Eye (tissue), 1 donor: Measurements from ENCODE around the gene CRCP.
A peak's percentile ranks its signal among the peaks of the same experiment; 100 is the strongest.
"Not testable (repeated sequence)": the region's sequence is repeated elsewhere in the genome, so short reads cannot be mapped to it uniquely, and the experiment has no call there.

Experiments used
- DNase-seq: peaks from one replicate; pipeline ENCODE4 v3.0.0-alpha.2; 2015

Gene CRCP

GRCh38 chr7:66157060-66157459, 42.4 kb downstream of the CRCP start:
- DNase-seq, result no peak

GRCh38 chr7:66162622-66163021, 48.0 kb downstream of the CRCP start:
- DNase-seq, result no peak

GRCh38 chr7:66163186-66163610, 48.6 kb downstream of the CRCP start:
- DNase-seq, result no peak

GRCh38 chr7:66164356-66164755, 49.7 kb downstream of the CRCP start:
- DNase-seq, result no peak

- peak; percentile 16 for DNase-seq
These were observed 53.2 kb downstream of the CRCP start for GRCh38 chr7:66167773-66168387.

- DNase-seq, result no peak
These were observed 55.0 kb downstream of the CRCP start for GRCh38 chr7:66169616-66170015.

- peak; percentile 24 for DNase-seq
These were observed 55.9 kb downstream of the CRCP start for GRCh38 chr7:66170309-66171231.

GRCh38 chr7:66172536-66173401, 58.1 kb downstream of the CRCP start:
- DNase-seq, result peak; percentile 8

- no peak for DNase-seq
These were observed 59.2 kb downstream of the CRCP start for GRCh38 chr7:66173856-66174255.

- not testable (repeated sequence) for DNase-seq
These were observed 60.4 kb downstream of the CRCP start for GRCh38 chr7:66175006-66175405.

GRCh38 chr7:66176914-66177313, 62.3 kb downstream of the CRCP start:
- no peak for DNase-seq

- DNase-seq, result no peak
These were observed 63.6 kb downstream of the CRCP start for GRCh38 chr7:66178258-66178657.

GRCh38 chr7:66181329-66181728, 66.7 kb downstream of the CRCP start:
- DNase-seq, result no peak

- DNase-seq, result no peak
These were observed 67.2 kb downstream of the CRCP start for GRCh38 chr7:66181845-66182244.

GRCh38 chr7:66182920-66183319, 68.3 kb downstream of the CRCP start:
- DNase-seq, result no peak

GRCh38 chr7:66183700-66184099, 69.1 kb downstream of the CRCP start:
- no peak for DNase-seq

- DNase-seq, result no peak
These were observed 71.1 kb downstream of the CRCP start for GRCh38 chr7:66185680-66186187.

GRCh38 chr7:66186991-66187390, 72.3 kb downstream of the CRCP start:
- DNase-seq, result no peak

GRCh38 chr7:66187905-66188304, 73.3 kb downstream of the CRCP start:
- DNase-seq, result peak; percentile 32

GRCh38 chr7:66188645-66189044, 74.0 kb downstream of the CRCP start:
- DNase-seq, result no peak

- DNase-seq, result no peak
These were observed 75.3 kb downstream of the CRCP start for GRCh38 chr7:66189695-66190503.

GRCh38 chr7:66190504-66190857, 75.8 kb downstream of the CRCP start:
- DNase-seq, result no peak
